Activated CD8-positive, alpha-beta memory T cell treated with anti-CD3 and anti-CD28 coated beads, Interleukin-2, amount 10 ng/mL, durations not matched to agents 7 days and 5 days (primary cell): Measurements from ENCODE around the gene WTIP. TPM values are rescaled to one million over a fixed set of nuclear protein-coding genes. Genes with fewer than 3 reads are reported as not detected.

Source experiments
- ATAC-seq: fragments of 150-1000 bp; cut with Tn5 transposase; one replicate; pipeline ENCODE4 v1.10.0; 2021; ENCODE audit warnings: moderate library complexity
- CTCF ChIA-PET: fragments of 350-600 bp; sonication (Branson Sonifier 250); formaldehyde crosslinking; loops from one replicate; lab custom pipeline; 2021; ENCODE audit warnings: antibody characterized with exemption; lab: Charles Lee
- DNase-seq: peaks from one replicate; pipeline ENCODE4 v3.0.0-alpha.2; 2020
- H3K27ac Mint-ChIP-seq: one replicate; pipeline ENCODE4 v1.8.0; 2021; ENCODE audit warnings: mild to moderate bottlenecking, mixed read lengths
- H3K27me3 Mint-ChIP-seq: one replicate; pipeline ENCODE4 v1.8.0; 2021; ENCODE audit warnings: mixed read lengths
- H3K36me3 Mint-ChIP-seq: one replicate; pipeline ENCODE4 v1.8.0; 2021; ENCODE audit warnings: mild to moderate bottlenecking, mixed read lengths
- H3K4me1 Mint-ChIP-seq: one replicate; pipeline ENCODE4 v1.8.0; 2021; ENCODE audit warnings: mixed read lengths
- H3K4me3 Mint-ChIP-seq: one replicate; pipeline ENCODE4 v1.8.0; 2021; ENCODE audit warnings: mild to moderate bottlenecking, moderate library complexity, mixed read lengths
- H3K9me3 Mint-ChIP-seq: one replicate; pipeline ENCODE4 v1.8.0; 2022; ENCODE audit warnings: low read depth, mixed read lengths
- total RNA-seq, 2 experiments: library from RNA; stranded (reverse); gene quantifications; one replicate each; pipeline ENCODE4 v1.2.3, GENCODE V29; 2021

The WTIP gene
- total RNA-seq, 2 experiments from 2014 or later, result 0.33 to 0.99 TPM

DNA sequence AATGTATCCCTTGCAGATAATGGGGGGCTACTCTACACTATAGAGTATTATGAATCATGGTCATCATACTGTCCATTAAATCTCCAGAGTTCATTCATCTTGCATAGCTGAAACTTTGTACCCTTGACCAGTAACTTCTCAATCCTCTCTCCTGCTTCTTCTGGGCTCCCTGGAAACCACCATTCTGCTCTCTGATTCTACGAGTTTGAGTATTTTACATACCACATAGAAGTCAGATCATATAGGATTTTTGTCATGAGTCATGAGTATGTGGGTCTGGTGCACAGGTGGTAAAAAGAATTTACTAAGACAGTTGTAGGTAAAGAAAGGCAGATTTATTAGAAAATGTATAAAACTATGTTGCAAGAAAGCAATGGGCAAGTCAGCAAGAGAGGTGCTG is 41.9 kb downstream of the WTIP start:
- CTCF ChIA-PET, result no interaction called here
- Mint-ChIP-seq H3K4me1 (no peaks in the 10 kb centered on the region), H3K27me3 (peaks cover 15% of the 10 kb centered on the region), H3K4me3 (no peak overlapping the region), H3K9me3 (no peaks in the 10 kb centered on the region), H3K36me3 (no peaks in the 10 kb centered on the region), H3K27ac (no peak overlapping the region)
- no peak for ATAC-seq
- no peak for DNase-seq

DNA sequence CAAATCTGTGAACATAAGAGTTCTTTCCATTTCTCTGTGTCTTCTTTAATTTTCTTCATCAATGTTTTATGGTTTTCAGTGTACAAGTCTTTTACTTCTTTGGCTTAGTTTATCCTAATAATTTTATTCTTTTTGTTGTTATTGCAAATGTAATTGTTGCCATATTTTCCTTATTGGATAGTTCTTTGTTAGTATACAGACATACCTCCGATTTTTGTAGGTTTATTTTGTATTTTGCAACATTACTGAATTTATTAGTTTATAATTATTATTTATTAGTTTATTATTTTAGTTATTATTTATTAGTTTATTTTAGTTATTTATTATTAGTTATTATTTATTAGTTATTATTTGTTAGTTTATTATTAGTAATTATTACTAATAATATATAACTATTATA is 43.4 kb downstream of the WTIP start:
- ATAC-seq, result no peak
- no peaks in the 10 kb centered on the region for H3K36me3 Mint-ChIP-seq
- DNase-seq, result no peak
- H3K27ac Mint-ChIP-seq, result no peak overlapping the region
- H3K4me1 Mint-ChIP-seq, result no peaks in the 10 kb centered on the region
- no peak overlapping the region for H3K4me3 Mint-ChIP-seq
- CTCF ChIA-PET, result no interaction called here
- H3K9me3 Mint-ChIP-seq, result no peaks in the 10 kb centered on the region
- peaks cover 25% of the 10 kb centered on the region for H3K27me3 Mint-ChIP-seq

DNA sequence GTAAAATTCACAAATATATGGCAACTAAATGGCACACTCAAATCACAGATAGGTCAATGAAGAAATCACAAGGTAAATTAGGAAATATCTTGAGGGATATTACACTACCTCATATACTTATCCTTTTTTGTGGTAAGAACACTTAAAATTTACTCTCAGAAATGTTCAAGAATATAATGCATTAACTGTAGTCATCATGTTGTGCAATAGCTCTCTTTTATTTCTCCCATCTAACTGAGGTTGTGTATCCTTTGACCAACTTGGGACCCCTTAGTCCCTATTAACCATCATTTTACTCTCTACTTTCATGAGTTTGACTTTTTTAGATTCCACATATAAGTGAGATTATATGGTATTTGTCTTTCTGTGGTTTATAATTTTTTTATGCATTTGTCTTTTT is 52.6 kb downstream of the WTIP start:
- Mint-ChIP-seq H3K36me3 (no peaks in the 10 kb centered on the region), H3K4me1 (no peaks in the 10 kb centered on the region), H3K27me3 (peaks cover 38% of the 10 kb centered on the region), H3K27ac (no peak overlapping the region), H3K4me3 (no peak overlapping the region), H3K9me3 (peaks cover 3% of the 10 kb centered on the region)
- CTCF ChIA-PET, result no interaction called here
- no peak for ATAC-seq
- DNase-seq, result no peak

DNA sequence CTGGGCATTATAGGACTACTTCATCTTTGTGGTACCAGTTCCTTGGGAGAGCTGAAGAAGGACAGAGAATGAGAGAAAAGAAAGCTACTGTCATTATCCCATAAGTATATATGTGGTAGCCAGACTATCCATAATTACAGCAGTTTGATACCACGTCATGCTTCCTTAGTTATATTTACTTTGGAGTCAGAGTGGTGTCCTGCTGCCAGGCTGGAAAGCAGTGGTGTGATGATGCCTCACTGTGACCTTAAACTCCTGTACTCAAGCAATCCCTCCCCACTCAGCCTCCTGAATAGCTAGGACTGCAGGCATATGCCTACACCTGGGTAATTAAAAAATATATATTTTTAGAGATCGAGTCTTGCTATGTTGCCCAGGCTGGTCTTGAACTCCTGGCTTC is 57.8 kb downstream of the WTIP start:
- Mint-ChIP-seq H3K27ac (no peak overlapping the region), H3K4me3 (no peak overlapping the region), H3K4me1 (no peaks in the 10 kb centered on the region), H3K36me3 (no peaks in the 10 kb centered on the region), H3K9me3 (peaks cover 31% of the 10 kb centered on the region), H3K27me3 (peaks cover 26% of the 10 kb centered on the region)
- CTCF ChIA-PET, result no interaction called here
- no peak for DNase-seq
- ATAC-seq, result no peak

DNA sequence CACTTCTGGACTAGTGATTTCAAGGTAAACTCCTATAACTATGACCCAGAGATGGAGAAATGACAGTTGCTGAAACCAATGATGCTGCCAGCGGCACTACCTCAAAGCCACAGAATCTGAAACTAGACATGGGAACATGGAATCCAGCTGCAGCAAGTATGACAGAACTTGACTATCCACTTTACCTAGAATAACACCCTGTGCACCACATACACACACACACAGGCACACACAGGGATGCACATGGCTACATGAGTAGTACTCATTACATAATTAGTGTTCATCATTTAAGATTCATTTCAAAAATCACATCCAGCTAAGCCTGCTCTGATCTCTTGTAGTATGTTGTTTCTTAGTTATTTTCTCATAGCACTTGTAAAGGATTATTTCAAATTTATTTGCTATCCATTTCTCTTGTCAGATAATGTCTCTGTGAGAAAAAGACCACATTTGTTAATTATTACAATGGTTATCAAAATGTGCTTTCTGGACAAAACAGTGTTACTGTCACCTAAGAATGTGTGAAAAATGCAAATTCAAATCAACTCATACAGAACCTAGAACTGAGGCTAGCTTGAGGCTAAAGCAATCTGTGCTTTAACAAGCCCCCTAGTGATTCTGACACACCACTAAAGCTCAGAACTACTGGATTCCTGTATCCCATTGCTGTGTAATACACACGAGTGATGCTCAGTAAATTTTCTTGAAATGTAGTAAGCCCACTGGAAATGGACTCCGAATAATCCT is 59.4 kb downstream of the WTIP start:
- H3K4me1 Mint-ChIP-seq, result no peaks in the 10 kb centered on the region
- H3K27ac Mint-ChIP-seq, result no peak overlapping the region
- no peak overlapping the region for H3K4me3 Mint-ChIP-seq
- peaks cover 34% of the 10 kb centered on the region for H3K9me3 Mint-ChIP-seq
- H3K36me3 Mint-ChIP-seq, result no peaks in the 10 kb centered on the region
- ATAC-seq, result no peak
- no peak for DNase-seq
- CTCF ChIA-PET, result no interaction called here
- H3K27me3 Mint-ChIP-seq, result peaks cover 15% of the 10 kb centered on the region

DNA sequence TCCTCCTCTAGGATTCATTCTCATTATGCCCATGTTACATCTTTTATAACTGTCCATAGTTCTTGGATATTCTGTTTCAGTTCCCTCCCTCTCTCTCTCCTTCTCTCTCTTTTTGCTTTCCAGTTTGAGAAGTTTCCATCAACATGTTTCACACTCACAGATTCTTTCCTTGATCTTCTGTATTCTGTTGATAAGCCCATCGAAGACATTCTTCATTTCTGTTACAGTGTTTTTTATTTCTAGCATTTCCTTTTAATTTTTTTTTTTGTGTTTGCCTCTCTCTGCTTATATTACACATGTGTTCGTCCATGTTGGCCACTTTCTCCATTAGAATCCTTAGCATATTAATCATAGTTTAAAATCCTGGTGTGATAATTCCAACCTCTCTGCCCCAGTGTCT is 68.3 kb downstream of the WTIP start:
- Mint-ChIP-seq H3K27me3 (no peaks in the 10 kb centered on the region), H3K36me3 (no peaks in the 10 kb centered on the region), H3K27ac (no peak overlapping the region), H3K4me1 (no peaks in the 10 kb centered on the region), H3K9me3 (peaks cover 18% of the 10 kb centered on the region), H3K4me3 (no peak overlapping the region)
- CTCF ChIA-PET, result no interaction called here
- DNase-seq, result no peak
- ATAC-seq, result no peak

DNA sequence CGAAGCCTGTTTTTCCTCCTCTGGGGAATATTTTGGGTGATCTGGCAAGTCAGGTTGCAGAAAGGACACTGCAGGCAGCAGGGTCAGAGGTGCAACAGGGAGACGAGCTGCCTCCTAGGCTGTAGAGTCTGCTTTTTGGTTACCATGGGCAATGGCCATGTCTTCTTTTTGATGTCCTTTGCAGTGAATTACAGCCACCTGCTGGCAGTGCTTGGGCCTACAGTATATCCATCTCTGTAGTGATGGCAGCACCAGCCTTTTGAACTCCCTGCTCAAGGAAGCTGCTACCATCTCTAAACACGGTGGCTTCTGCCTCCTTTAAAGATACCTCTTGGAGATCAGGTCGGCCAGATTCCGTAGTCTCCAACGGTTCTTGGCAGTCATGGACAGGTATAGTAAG is 73.9 kb downstream of the WTIP start:
- no peak for ATAC-seq
- Mint-ChIP-seq H3K4me1 (no peaks in the 10 kb centered on the region), H3K27me3 (peaks cover 12% of the 10 kb centered on the region), H3K36me3 (no peaks in the 10 kb centered on the region), H3K27ac (no peak overlapping the region), H3K9me3 (peaks cover 1% of the 10 kb centered on the region), H3K4me3 (no peak overlapping the region)
- CTCF ChIA-PET, result no interaction called here
- DNase-seq, result no peak

DNA sequence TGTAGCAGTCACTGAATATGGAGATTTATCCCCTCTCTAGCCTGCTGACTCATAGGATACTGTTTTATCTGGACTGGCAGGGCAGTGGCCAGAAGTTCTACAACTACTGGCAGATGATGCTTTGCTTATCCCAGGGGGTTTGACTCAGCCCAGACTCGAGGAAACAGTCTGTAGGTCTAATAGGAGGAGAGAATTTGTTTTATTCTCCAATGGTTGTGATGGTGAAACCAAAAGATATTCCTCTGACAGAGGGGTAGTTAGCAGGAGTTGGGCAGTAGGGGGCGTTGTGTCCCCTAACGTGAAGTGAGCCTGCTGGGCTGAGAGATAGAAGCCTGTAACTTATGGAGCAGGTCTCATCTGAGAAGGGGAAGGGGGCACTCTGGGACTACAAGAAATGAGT is 74.9 kb downstream of the WTIP start:
- Mint-ChIP-seq H3K36me3 (no peaks in the 10 kb centered on the region), H3K27me3 (peaks cover 12% of the 10 kb centered on the region), H3K4me3 (no peak overlapping the region), H3K9me3 (no peaks in the 10 kb centered on the region), H3K4me1 (no peaks in the 10 kb centered on the region), H3K27ac (no peak overlapping the region)
- DNase-seq (no peak), ATAC-seq (no peak)
- CTCF ChIA-PET, result interaction anchor here (1.1 kb wide), 1 partner anchor 84 kb away, joined by 3 read pairs; no protein-coding TSS in a partner anchor

DNA sequence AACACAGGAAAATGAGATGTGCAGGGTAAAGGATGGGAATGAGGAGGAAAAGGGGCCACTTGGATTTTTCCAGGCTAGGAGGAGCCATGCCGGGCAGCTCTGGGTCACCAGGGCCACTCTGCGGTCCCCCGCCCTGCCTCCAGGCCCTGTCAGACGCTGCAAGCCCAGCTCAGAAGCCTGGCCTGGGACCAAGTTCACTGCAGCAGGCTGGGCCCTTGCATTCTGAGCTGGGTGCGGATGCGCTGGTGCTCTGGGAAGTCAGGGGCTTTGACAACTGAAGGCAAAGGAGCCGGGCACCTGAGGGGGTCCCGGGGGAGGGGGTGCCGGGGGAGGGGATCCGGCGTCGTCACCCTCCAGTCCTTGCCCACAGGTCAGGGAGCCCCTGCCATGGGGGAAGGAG is 77.5 kb downstream of the WTIP start:
- DNase-seq, result no peak

DNA sequence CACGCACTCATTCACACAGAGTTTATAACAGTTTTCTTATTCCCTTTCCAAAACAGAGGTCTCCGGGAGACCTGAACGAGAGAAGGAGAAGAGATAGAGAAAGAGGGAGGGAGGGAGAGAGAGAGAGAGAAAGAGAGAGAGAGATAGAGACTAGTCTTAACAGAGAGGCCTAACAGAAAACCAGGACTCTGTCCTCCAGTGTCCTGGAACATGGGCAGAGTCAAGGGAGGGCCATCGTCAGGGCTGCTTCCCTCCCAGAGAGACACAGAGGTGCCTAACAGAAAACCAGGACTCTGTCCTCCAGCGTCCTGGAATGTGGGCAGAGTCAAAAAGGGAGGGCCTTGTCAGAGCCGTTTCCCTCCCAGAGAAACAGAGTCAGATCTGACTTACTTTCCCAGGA is 78.7 kb downstream of the WTIP start:
- Mint-ChIP-seq H3K27ac (no peak overlapping the region), H3K4me1 (no peaks in the 10 kb centered on the region), H3K4me3 (no peak overlapping the region), H3K36me3 (no peaks in the 10 kb centered on the region), H3K9me3 (no peaks in the 10 kb centered on the region), H3K27me3 (peaks cover 14% of the 10 kb centered on the region)
- ATAC-seq (no peak), DNase-seq (no peak)
- CTCF ChIA-PET, result no interaction called here

More for the DNA sequence above, 77.5 kb downstream of the WTIP start:
- no peaks in the 10 kb centered on the region for H3K9me3 Mint-ChIP-seq
- H3K36me3 Mint-ChIP-seq, result no peaks in the 10 kb centered on the region
- H3K4me1 Mint-ChIP-seq, result no peaks in the 10 kb centered on the region
- ATAC-seq, result no peak
- no peak overlapping the region for H3K27ac Mint-ChIP-seq
- CTCF ChIA-PET, result no interaction called here
- H3K27me3 Mint-ChIP-seq, result peaks cover 12% of the 10 kb centered on the region
- no peak overlapping the region for H3K4me3 Mint-ChIP-seq

Other genes with a start within 250 kb of the WTIP start
- gene GARRE1, start 227.2 kb upstream of the WTIP start, total RNA-seq, result 1 to 10 TPM; 8.1 to 9.3 TPM
- 100 to 1,000 TPM; 501 to 600 TPM for gene GPI, start 116.6 kb upstream of the WTIP start, total RNA-seq
- gene PDCD2L, start 77.4 kb upstream of the WTIP start, total RNA-seq, result 10 to 100 TPM; 11.2 to 19.6 TPM
- 100 to 1,000 TPM; 123 to 139 TPM for gene UBA2, start 53.4 kb upstream of the WTIP start, total RNA-seq
- under 1 TPM in 1 of 2 experiments, not detected in 1; 0.23 TPM for gene SCGB2B2, start 195.4 kb downstream of the WTIP start, total RNA-seq
- 10 to 100 TPM; 11.1 to 12.0 TPM for gene ZNF302, start 195.9 kb downstream of the WTIP start, total RNA-seq